CD4-positive, alpha-beta T cell treated with Interferon alpha-2 for 1 hour (primary cell): ENCODE data around the gene PKMYT1.
"Not testable (repeated sequence)": the region's sequence is repeated elsewhere in the genome, so short reads cannot be mapped to it uniquely, and the experiment has no call there.

ENCODE experiments used
- DNase-seq, 2 donors: peaks; one replicate each; pipeline ENCODE4 v3.0.0-alpha.2; 2020 to 2022

Gene PKMYT1

GRCh38 chr16:2929693-2930092, 50.6 kb downstream of the PKMYT1 start:
- DNase-seq, result no peak

DNA sequence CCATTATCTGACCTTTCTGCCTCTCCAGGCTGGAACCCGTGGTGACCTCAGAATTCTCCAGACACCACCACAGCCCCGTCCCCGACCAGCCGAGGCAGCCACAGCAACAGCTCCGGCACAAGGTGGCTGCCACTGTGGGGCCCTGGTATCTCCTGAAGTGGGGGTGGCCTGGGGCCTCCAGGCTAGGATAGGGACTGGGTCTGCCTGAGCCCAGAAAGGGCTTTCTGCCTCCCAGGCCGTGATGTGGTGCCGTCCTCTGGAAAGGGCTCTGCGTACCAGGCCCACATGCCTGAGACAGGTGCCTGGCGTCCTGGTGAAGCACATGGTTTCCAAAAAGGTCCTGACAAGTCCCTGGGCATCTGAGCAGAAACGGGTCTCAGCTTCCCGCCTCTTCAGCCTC, 51.5 kb downstream of the PKMYT1 start:
- DNase-seq, result no peak

GRCh38 chr16:2928151-2928550, 52.1 kb downstream of the PKMYT1 start:
- DNase-seq, result not testable (repeated sequence)

DNA sequence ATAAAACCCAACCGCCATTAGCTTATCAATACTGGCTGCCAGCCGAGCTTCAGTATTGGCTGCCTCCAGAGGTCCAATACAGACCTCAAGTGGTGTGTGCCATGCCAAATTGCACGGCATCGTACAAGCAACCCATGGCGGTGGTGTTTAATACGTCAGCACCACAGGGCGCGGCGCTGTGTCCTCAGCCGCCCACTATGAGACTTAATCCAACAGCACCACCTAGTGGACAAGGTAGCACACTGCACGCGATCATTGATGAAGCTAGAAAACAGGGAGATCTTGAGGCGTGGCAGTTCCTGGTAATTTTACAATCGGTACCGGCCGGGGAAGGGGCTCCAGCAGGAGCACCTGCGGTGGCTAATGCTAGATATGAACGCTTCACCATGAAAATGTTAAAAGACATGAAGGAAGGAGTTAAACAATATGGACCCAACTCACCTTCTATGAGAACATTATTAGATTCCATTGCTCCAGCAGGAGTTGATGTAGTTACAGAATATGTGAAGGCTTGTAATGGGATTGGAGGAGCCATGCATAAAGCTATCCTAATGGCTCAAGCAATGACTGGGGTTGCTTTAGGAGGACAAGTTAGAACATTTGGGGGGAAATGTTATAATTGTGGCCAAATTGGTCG, 53.1 kb downstream of the PKMYT1 start:
- DNase-seq, result peak; percentile 86 to 91

- DNase-seq, result no peak
These were observed 53.6 kb downstream of the PKMYT1 start for GRCh38 chr16:2926650-2926999.

DNA sequence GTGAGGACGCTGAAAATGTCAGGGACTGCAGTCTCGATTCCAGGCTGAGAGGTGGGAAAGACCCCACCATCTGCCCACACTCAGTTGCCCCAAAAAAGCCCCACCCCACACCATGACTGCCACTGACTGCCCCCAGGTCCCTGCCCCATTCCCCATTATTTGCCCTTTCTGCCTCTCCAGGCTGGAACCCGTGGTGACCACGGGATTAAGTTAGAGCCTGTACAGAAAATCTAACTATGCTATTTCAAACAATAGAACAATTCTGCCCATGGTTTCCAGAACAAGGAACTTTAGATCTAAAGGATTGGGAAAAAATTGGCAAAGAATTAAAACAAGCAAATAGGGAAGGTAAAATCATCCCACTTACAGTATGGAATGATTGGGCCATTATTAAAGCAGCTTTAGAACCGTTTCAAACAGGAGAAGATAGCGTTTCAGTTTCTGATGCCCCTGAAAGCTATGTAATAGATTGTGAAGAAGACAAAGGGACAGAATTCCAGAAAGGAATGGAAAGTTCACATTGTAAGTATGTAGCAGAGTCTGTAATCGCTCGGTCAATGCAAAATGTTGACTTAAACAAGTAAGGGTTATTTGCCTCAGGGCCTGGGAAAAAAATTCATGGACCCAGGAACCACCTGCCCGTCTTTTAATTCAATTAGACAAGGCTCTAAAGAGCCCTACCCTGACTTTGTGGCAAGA, 54.1 kb downstream of the PKMYT1 start:
- no peak for DNase-seq

GRCh38 chr16:2924901-2925755, 55.1 kb downstream of the PKMYT1 start:
- DNase-seq, result no peak

GRCh38 chr16:2923481-2923880, 56.8 kb downstream of the PKMYT1 start:
- no peak for DNase-seq
